H9 (cell line): ENCODE data around the gene MAP7. TPM values are rescaled to one million over a fixed set of nuclear protein-coding genes. Genes with fewer than 3 reads are reported as not detected.

Source experiments
- DNase-seq: peaks from one replicate; pipeline ENCODE4 v3.0.0-alpha.2; 2017
- H2AFZ ChIP-seq: one replicate; pipeline ENCODE4 v1.6.1; 2013; ENCODE audit warnings: mild to moderate bottlenecking, low read length, control low read depth, moderate library complexity
- H2AK5ac ChIP-seq: 2 replicates; pipeline ENCODE4 v1.6.1; 2013; ENCODE audit warnings: low read length, control low read depth, mixed read lengths; ENCODE audit not compliant: insufficient read length
- H2BK120ac ChIP-seq: one replicate; pipeline ENCODE4 v1.6.1; 2013; ENCODE audit warnings: low read depth, mild to moderate bottlenecking, low read length, control low read depth, inconsistent platforms; ENCODE audit not compliant: poor library complexity, severe bottlenecking
- H2BK12ac ChIP-seq: 2 replicates; pipeline ENCODE4 v1.6.1; 2013; ENCODE audit warnings: low read length, control low read depth, mixed read lengths, low read depth; ENCODE audit not compliant: insufficient read length
- H2BK15ac ChIP-seq: 2 replicates; pipeline ENCODE4 v1.6.1; 2013; ENCODE audit warnings: low read depth, low read length, control low read depth
- H2BK20ac ChIP-seq: one replicate; pipeline ENCODE4 v1.6.1; 2013; ENCODE audit warnings: low read depth, mild to moderate bottlenecking, low read length, control low read depth, inconsistent platforms; ENCODE audit not compliant: poor library complexity, severe bottlenecking
- H2BK5ac ChIP-seq: 2 replicates; pipeline ENCODE4 v1.6.1; 2013; ENCODE audit warnings: low read length, control low read depth, mixed read lengths; ENCODE audit not compliant: insufficient read length
- H3K14ac ChIP-seq: 2 replicates; pipeline ENCODE4 v1.6.1; 2013; ENCODE audit warnings: low read length, control low read depth; ENCODE audit not compliant: insufficient read depth
- H3K18ac ChIP-seq: 2 replicates; pipeline ENCODE4 v1.6.1; 2013; ENCODE audit warnings: low read depth, mild to moderate bottlenecking, mixed read lengths, low read length, control low read depth; ENCODE audit not compliant: insufficient read length
- H3K23ac ChIP-seq: 2 replicates; pipeline ENCODE4 v1.6.1; 2013; ENCODE audit warnings: low read length, control low read depth, mixed read lengths, low read depth; ENCODE audit not compliant: insufficient read length
- H3K23me2 ChIP-seq: 2 replicates; pipeline ENCODE4 v1.6.1; 2013; ENCODE audit warnings: low read depth, mild to moderate bottlenecking, mixed read lengths, low read length, control low read depth; ENCODE audit not compliant: insufficient read length, poor library complexity, severe bottlenecking
- H3K27ac ChIP-seq: 2 replicates; pipeline ENCODE4 v1.5.1; 2013; ENCODE audit warnings: low read length, control low read depth, mixed read lengths, low read depth; ENCODE audit not compliant: insufficient read length
- H3K27me3 ChIP-seq: 2 replicates; pipeline ENCODE4 v1.6.1; 2013; ENCODE audit warnings: low read length, control low read depth, inconsistent platforms; ENCODE audit not compliant: insufficient read depth
- H3K4ac ChIP-seq: 2 replicates; pipeline ENCODE4 v1.6.1; 2013; ENCODE audit warnings: low read depth, mild to moderate bottlenecking, control low read depth, inconsistent platforms, low read length, moderate library complexity
- H3K4me1 ChIP-seq: 2 replicates; pipeline ENCODE4 v1.6.1; 2013; ENCODE audit warnings: low read length, control low read depth, inconsistent platforms; ENCODE audit not compliant: insufficient read depth
- H3K4me2 ChIP-seq: 2 replicates; pipeline ENCODE4 v1.6.1; 2013; ENCODE audit warnings: low read length, control low read depth, mixed read lengths; ENCODE audit not compliant: insufficient read length, insufficient read depth
- H3K56ac ChIP-seq: 2 replicates; pipeline ENCODE4 v1.6.1; 2013; ENCODE audit warnings: low read depth, mild to moderate bottlenecking, mixed read lengths, low read length, control low read depth; ENCODE audit not compliant: insufficient read length
- H3K79me1 ChIP-seq: 2 replicates; pipeline ENCODE4 v1.6.1; 2013; ENCODE audit warnings: low read depth, mild to moderate bottlenecking, moderate library complexity, low read length, control low read depth, inconsistent platforms; ENCODE audit not compliant: insufficient read depth, poor library complexity, severe bottlenecking
- H3K79me2 ChIP-seq: 2 replicates; pipeline ENCODE4 v1.6.1; 2013; ENCODE audit warnings: low read length, control low read depth, inconsistent platforms; ENCODE audit not compliant: insufficient read depth
- H3K9ac ChIP-seq: 2 replicates; pipeline ENCODE4 v1.6.1; 2013; ENCODE audit warnings: low read length, control low read depth, mixed read lengths; ENCODE audit not compliant: insufficient read length; ENCODE audit errors: extremely low read depth
- H3K9me3 ChIP-seq: one replicate; pipeline ENCODE4 v1.6.1; 2013; ENCODE audit warnings: low read depth, low read length, inconsistent platforms; ENCODE audit not compliant: control insufficient read depth
- H3T11ph ChIP-seq: one replicate; pipeline ENCODE4 v1.6.1; 2013; ENCODE audit warnings: mild to moderate bottlenecking, low read length, control low read depth, inconsistent platforms
- H4K20me1 ChIP-seq: one replicate; pipeline ENCODE4 v1.6.1; 2013; ENCODE audit not compliant: control insufficient read depth, insufficient read length, insufficient read depth
- H4K5ac ChIP-seq: 2 replicates; pipeline ENCODE4 v1.6.1; 2013; ENCODE audit warnings: low read depth, mild to moderate bottlenecking, mixed read lengths, low read length, control low read depth; ENCODE audit not compliant: insufficient read length
- H4K8ac ChIP-seq: replicated peaks from 2 replicates; pipeline ENCODE4 v1.6.1; 2013; ENCODE audit warnings: low read length, control low read depth, mixed read lengths, low read depth; ENCODE audit not compliant: insufficient read length
- H4K91ac ChIP-seq: 2 replicates; pipeline ENCODE4 v1.6.1; 2013; ENCODE audit warnings: low read depth, mild to moderate bottlenecking, moderate library complexity, mixed read lengths, low read length, control low read depth; ENCODE audit not compliant: insufficient read length
- H3K27ac Mint-ChIP-seq, 3 experiments: 2 replicates in 2 of 3; 3 replicates in 1 of 3; pipeline ENCODE4 v1.8.0; 2020 to 2021; ENCODE audit warnings: mixed read lengths in 3 of 3, mild to moderate bottlenecking in 1 of 3, moderate library complexity in 1 of 3
- H3K27me3 Mint-ChIP-seq: 2 replicates; pipeline ENCODE4 v1.8.0; 2021; ENCODE audit warnings: low read depth, mild to moderate bottlenecking, moderate library complexity, mixed read lengths
- H3K36me3 Mint-ChIP-seq, 3 experiments: 2 replicates in 2 of 3; 3 replicates in 1 of 3; pipeline ENCODE4 v1.8.0; 2020 to 2021; ENCODE audit warnings: low read depth in 3 of 3, mixed read lengths in 3 of 3; ENCODE audit not compliant: insufficient read depth in 1 of 3
- H3K4me1 Mint-ChIP-seq, 2 experiments: 2 replicates each; pipeline ENCODE4 v1.8.0; 2020; ENCODE audit warnings: mixed read lengths in 2 of 2
- H3K4me3 Mint-ChIP-seq, 2 experiments: 2 replicates in 1 of 2; 3 replicates in 1 of 2; pipeline ENCODE4 v1.8.0; 2020 to 2021; ENCODE audit warnings: mild to moderate bottlenecking in 2 of 2, mixed read lengths in 2 of 2, moderate library complexity in 1 of 2
- H3K9me3 Mint-ChIP-seq, 2 experiments: 2 replicates in 1 of 2; 3 replicates in 1 of 2; pipeline ENCODE4 v1.8.0; 2020; ENCODE audit warnings: mild to moderate bottlenecking in 2 of 2, mixed read lengths in 2 of 2, moderate library complexity in 1 of 2
- CTCF ChIP-seq: fragments of 200-600 bp; sonication (generic); conservative IDR thresholded peaks from 3 replicates; pipeline ENCODE4 v1.8.0; 2021; ENCODE audit warnings: antibody characterized with exemption, mild to moderate bottlenecking
- WGBS: extraction: QIAGEN DNeasy Blood & Tissue Kit; methylation state at CpG from one replicate; pipeline ENCODE4 v1.1.7; 2013; ENCODE audit warnings: missing lambda C conversion rate, low lambda C conversion rate, mixed read lengths; ENCODE audit not compliant: insufficient read length; ENCODE audit errors: extremely low coverage; 5-methylcytosine and 5-hydroxymethylcytosine counted together
- total RNA-seq: library from RNA; stranded (reverse); gene quantifications from 2 replicates; pipeline ENCODE4 v1.2.1, GENCODE V29; 2021

MAP7 gene
- total RNA-seq, 1 experiment from 2014 or later = 51.1 TPM

GRCh38 chr6:136387316-136387715 lies 162.9 kb downstream of the MAP7 start:
- Histone ChIP-seq H3K4me1 (no peaks in the 10 kb centered on the region), H2BK20ac (no peak overlapping the region), H3K9me3 (no peaks in the 10 kb centered on the region), H2BK12ac (no peak overlapping the region), H3K79me1 (no peaks in the 10 kb centered on the region), H2BK5ac (no peak overlapping the region), H3K9ac (no peak overlapping the region), H2BK120ac (no peak overlapping the region), H2BK15ac (no peak overlapping the region), H3K14ac (no peak overlapping the region), H3K27me3 (no peaks in the 10 kb centered on the region), H4K20me1 (no peaks in the 10 kb centered on the region), H3T11ph (no peak overlapping the region), H3K79me2 (no peaks in the 10 kb centered on the region), H2AK5ac (no peak overlapping the region), H4K91ac (no peak overlapping the region), H3K56ac (no peak overlapping the region), H4K5ac (no peak overlapping the region), H3K27ac (no peak overlapping the region), H3K23ac (no peak overlapping the region), H2AFZ (no peak overlapping the region), H3K18ac (no peak overlapping the region), H3K4ac (no peak overlapping the region), H3K23me2 (no peaks in the 10 kb centered on the region), H4K8ac (no peak overlapping the region), H3K4me2 (no peak overlapping the region)
- no peak for TF ChIP-seq CTCF
- peaks cover 0 to 25% (median 12%) of the 10 kb centered on the region in 3 experiments; a peak in 5 of 7 replicates for H3K36me3 Mint-ChIP-seq
- DNase-seq = no peak
- no peaks in the 10 kb centered on the region for H3K9me3 Mint-ChIP-seq
- WGBS = no CpG with 5 or more reads among the region's 4 CpGs
- H3K4me1 Mint-ChIP-seq = peaks cover 7% of the 10 kb centered on the region in 2 experiments; a peak in 2 of 4 replicates
- H3K4me3 Mint-ChIP-seq = no peak overlapping the region
- no peak overlapping the region; a peak in 1 of 7 replicates for H3K27ac Mint-ChIP-seq
- no peaks in the 10 kb centered on the region for H3K27me3 Mint-ChIP-seq
